ENCODE measurements around the gene PF4V1. TPM values are rescaled to one million over a fixed set of nuclear protein-coding genes. Genes with fewer than 3 reads are reported as not detected.
A peak's percentile ranks its signal among the peaks of the same experiment; 100 is the strongest.
"Not testable (repeated sequence)": the region's sequence is repeated elsewhere in the genome, so short reads cannot be mapped to it uniquely, and the experiment has no call there.

PF4V1 gene
- total RNA-seq, 1 donor = not detected

DNA sequence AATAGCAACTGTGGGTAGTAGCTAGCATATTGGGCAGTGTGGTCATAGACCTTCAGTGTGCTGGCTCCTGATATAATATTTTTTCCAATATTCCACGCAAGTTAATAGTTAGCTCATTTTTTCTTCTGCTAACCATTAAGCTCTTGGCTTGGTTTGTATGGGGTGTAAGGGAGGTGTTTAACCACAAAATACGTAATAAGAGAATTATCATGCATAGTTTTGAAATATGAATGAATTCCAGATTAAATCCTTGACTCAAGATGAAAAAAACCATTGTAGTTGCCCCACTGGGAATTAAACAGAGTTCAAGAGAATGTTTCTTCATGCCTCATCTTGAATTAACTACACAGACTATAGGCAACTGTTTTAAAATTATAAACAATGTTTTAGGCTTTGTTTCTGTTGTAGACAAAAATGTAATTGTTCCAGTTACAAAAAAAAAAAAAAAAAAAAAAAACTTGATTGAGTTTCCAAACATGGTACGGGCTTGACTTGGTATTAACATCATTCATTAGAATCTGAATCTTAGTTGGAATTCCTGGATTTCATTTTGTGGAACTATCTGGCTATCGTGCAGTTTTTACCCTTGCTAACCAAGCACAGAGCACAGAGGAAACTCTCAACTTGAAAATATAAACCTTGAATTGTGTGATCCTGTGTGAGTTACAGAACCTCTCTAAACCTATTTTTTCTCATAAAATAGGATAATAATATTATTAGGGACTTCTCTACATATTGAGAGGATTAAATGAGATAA, 44.5 kb downstream of the PF4V1 start:
- Histone ChIP-seq H3K36me3 (ENCODE audit: insufficient read depth, low read length) (no peaks in the 10 kb centered on the region), H3K79me2 (ENCODE audit: insufficient read depth, low read length) (no peaks in the 10 kb centered on the region), H3K4me3 (ENCODE audit: insufficient read depth, low read length) (no peak overlapping the region), H3K27ac (ENCODE audit: low read depth, low read length) (peak overlapping the region; percentile 65), H2AFZ (ENCODE audit: low read length) (no peak overlapping the region), H3K9me3 (ENCODE audit: low read depth, low read length) (no peaks in the 10 kb centered on the region), H3K27me3 (ENCODE audit: insufficient read depth, low read length) (no peaks in the 10 kb centered on the region), H3K4me1 (ENCODE audit: insufficient read depth, low read length) (peaks cover 44% of the 10 kb centered on the region), H3K4me2 (ENCODE audit: insufficient read depth, low read length) (peak overlapping the region; percentile 31), H4K20me1 (ENCODE audit: insufficient read depth, low read length) (no peaks in the 10 kb centered on the region)
- TF ChIP-seq, protein P1, sequence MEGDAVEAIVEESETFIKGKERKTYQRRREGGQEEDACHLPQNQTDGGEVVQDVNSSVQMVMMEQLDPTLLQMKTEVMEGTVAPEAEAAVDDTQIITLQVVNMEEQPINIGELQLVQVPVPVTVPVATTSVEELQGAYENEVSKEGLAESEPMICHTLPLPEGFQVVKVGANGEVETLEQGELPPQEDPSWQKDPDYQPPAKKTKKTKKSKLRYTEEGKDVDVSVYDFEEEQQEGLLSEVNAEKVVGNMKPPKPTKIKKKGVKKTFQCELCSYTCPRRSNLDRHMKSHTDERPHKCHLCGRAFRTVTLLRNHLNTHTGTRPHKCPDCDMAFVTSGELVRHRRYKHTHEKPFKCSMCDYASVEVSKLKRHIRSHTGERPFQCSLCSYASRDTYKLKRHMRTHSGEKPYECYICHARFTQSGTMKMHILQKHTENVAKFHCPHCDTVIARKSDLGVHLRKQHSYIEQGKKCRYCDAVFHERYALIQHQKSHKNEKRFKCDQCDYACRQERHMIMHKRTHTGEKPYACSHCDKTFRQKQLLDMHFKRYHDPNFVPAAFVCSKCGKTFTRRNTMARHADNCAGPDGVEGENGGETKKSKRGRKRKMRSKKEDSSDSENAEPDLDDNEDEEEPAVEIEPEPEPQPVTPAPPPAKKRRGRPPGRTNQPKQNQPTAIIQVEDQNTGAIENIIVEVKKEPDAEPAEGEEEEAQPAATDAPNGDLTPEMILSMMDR (IDR thresholded peaks at IDR 0.05; ENCODE audit: extremely low read depth, low read depth, low read length) = no peak
- DNase-seq (ENCODE audit: insufficient read length, low spot score, missing footprints) = no peak

DNA sequence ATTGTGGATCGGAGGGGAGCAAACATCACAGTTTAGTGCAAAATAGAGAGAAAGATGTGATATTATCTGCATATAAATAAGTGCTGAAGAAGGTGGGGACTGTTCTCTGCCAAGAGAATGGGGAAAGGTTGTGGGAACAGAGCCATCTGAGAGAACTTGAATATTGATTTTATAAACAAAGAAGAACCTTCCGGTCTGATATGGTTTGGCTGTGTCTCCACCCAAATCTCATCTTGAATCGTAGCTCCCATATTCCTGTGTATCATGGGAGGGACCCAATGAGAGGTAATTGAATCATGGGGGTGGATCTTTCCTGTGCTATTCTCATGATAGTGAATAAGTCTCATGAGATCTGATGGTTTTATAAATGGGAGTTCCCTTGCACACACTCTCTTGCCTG, 46.2 kb downstream of the PF4V1 start:
- H3K27me3 ChIP-seq (ENCODE audit: insufficient read depth, low read length); H3K4me2 ChIP-seq (ENCODE audit: insufficient read depth, low read length); H2AFZ ChIP-seq (ENCODE audit: low read length); H3K4me3 ChIP-seq (ENCODE audit: insufficient read depth, low read length); DNase-seq (ENCODE audit: insufficient read length, low spot score, missing footprints); H4K20me1 ChIP-seq (ENCODE audit: insufficient read depth, low read length); H3K36me3 ChIP-seq (ENCODE audit: insufficient read depth, low read length); H3K27ac ChIP-seq (ENCODE audit: low read depth, low read length); H3K79me2 ChIP-seq (ENCODE audit: insufficient read depth, low read length); H3K9me3 ChIP-seq (ENCODE audit: low read depth, low read length): not testable (repeated sequence)
- peaks cover 49% of the 10 kb centered on the region for H3K4me1 ChIP-seq (ENCODE audit: insufficient read depth, low read length)

- H4K20me1 ChIP-seq (ENCODE audit: insufficient read depth, low read length) = no peaks in the 10 kb centered on the region
- no peak overlapping the region for H3K4me2 ChIP-seq (ENCODE audit: insufficient read depth, low read length)
- H3K9me3 ChIP-seq (ENCODE audit: low read depth, low read length) = no peaks in the 10 kb centered on the region
- H3K79me2 ChIP-seq (ENCODE audit: insufficient read depth, low read length) = no peaks in the 10 kb centered on the region
- H3K36me3 ChIP-seq (ENCODE audit: insufficient read depth, low read length) = no peaks in the 10 kb centered on the region
- H2AFZ ChIP-seq (ENCODE audit: low read length) = no peak overlapping the region
- H3K4me1 ChIP-seq (ENCODE audit: insufficient read depth, low read length) = peaks cover 38% of the 10 kb centered on the region
- H3K27ac ChIP-seq (ENCODE audit: low read depth, low read length) = peak overlapping the region; percentile 24
- DNase-seq (ENCODE audit: insufficient read length, low spot score, missing footprints) = no peak
- TF ChIP-seq, protein P1 (IDR thresholded peaks at IDR 0.05; ENCODE audit: extremely low read depth, low read depth, low read length) = no peak
- H3K27me3 ChIP-seq (ENCODE audit: insufficient read depth, low read length) = no peaks in the 10 kb centered on the region
- no peak overlapping the region for H3K4me3 ChIP-seq (ENCODE audit: insufficient read depth, low read length)
Measured at GRCh38 chr4:73901031-73901430, 47.9 kb downstream of the PF4V1 start.

DNA sequence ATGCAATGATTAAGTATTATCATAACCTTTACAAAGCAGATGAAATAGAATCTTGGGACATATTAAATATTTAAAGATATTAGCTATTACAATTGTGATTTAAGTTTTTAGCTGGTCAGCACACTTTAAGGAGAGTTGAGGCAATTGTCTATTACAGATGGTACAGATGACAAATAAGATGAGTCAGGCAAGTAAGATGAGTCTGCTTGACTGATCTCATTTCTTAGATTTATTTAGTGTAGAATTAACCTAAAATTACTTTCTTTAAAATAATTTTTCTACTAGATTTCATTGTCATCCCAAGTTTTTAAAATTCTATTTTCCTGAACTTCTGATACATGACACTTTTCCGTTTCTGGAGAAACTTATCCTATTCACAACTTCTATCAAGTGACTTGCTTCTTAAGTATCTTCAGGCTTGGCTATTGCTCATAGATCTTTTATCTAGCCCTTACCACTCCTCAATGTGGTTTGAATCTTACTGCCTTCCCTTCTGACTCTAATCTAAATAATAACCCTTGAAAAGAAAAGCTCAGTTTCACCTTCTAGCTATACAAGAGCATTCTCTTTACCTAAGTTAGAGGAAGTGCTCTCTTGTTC, 49.0 kb downstream of the PF4V1 start:
- Histone ChIP-seq H3K4me1 (ENCODE audit: insufficient read depth, low read length) (peaks cover 33% of the 10 kb centered on the region), H3K9me3 (ENCODE audit: low read depth, low read length) (no peaks in the 10 kb centered on the region), H3K27me3 (ENCODE audit: insufficient read depth, low read length) (no peaks in the 10 kb centered on the region), H3K4me2 (ENCODE audit: insufficient read depth, low read length) (peak overlapping the region; percentile 5), H3K27ac (ENCODE audit: low read depth, low read length) (no peak overlapping the region), H3K4me3 (ENCODE audit: insufficient read depth, low read length) (no peak overlapping the region), H3K79me2 (ENCODE audit: insufficient read depth, low read length) (no peaks in the 10 kb centered on the region), H3K36me3 (ENCODE audit: insufficient read depth, low read length) (no peaks in the 10 kb centered on the region), H4K20me1 (ENCODE audit: insufficient read depth, low read length) (no peaks in the 10 kb centered on the region), H2AFZ (ENCODE audit: low read length) (no peak overlapping the region)
- TF ChIP-seq, protein P1 (IDR thresholded peaks at IDR 0.05; ENCODE audit: extremely low read depth, low read depth, low read length) = no peak
- DNase-seq (ENCODE audit: insufficient read length, low spot score, missing footprints) = no peak

All from osteoblast (primary cell).